T-helper 1 cell treated with Interleukin-12 subunit alpha and Interleukin-12 subunit beta and Interleukin-4 antibody, amounts not matched to agents 30 μg/mL and 1 μg/mL, for 36 hours (primary cell): Measurements from ENCODE around the gene NCKAP1.
"Not testable (repeated sequence)": the region's sequence is repeated elsewhere in the genome, so short reads cannot be mapped to it uniquely, and the experiment has no call there.

Experiments used
- H3K27ac Mint-ChIP-seq: one replicate; pipeline ENCODE4 v1.8.0; 2021; ENCODE audit warnings: mild to moderate bottlenecking, mixed read lengths
- H3K27me3 Mint-ChIP-seq: one replicate; pipeline ENCODE4 v1.8.0; 2021; ENCODE audit warnings: low read depth, mixed read lengths
- H3K36me3 Mint-ChIP-seq: one replicate; pipeline ENCODE4 v1.8.0; 2021; ENCODE audit warnings: low read depth, mixed read lengths
- H3K4me1 Mint-ChIP-seq: one replicate; pipeline ENCODE4 v1.8.0; 2021; ENCODE audit warnings: low read depth, mixed read lengths
- H3K4me3 Mint-ChIP-seq: one replicate; pipeline ENCODE4 v1.8.0; 2021; ENCODE audit warnings: mild to moderate bottlenecking, moderate library complexity, mixed read lengths
- H3K9me3 Mint-ChIP-seq: one replicate; pipeline ENCODE4 v1.8.0; 2021; ENCODE audit warnings: mixed read lengths

NCKAP1 gene

GRCh38 chr2:183049420-183049819 lies 11.2 kb upstream of the NCKAP1 start:
- H3K36me3 Mint-ChIP-seq = no peaks in the 10 kb centered on the region

GRCh38 chr2:183047486-183048125 lies 9.3 kb upstream of the NCKAP1 start:
- not testable (repeated sequence) for H3K4me3 Mint-ChIP-seq, H3K9me3 Mint-ChIP-seq, H3K36me3 Mint-ChIP-seq, H3K4me1 Mint-ChIP-seq, H3K27ac Mint-ChIP-seq
- peaks cover 35% of the 10 kb centered on the region for H3K27me3 Mint-ChIP-seq

More at GRCh38 chr2:183049420-183049819, 11.2 kb upstream of the NCKAP1 start:
- Mint-ChIP-seq H3K27me3 (peaks cover 25% of the 10 kb centered on the region), H3K4me3 (no peak overlapping the region), H3K27ac (no peak overlapping the region), H3K9me3 (no peaks in the 10 kb centered on the region), H3K4me1 (no peaks in the 10 kb centered on the region)

GRCh38 chr2:183043580-183043979 lies 5.3 kb upstream of the NCKAP1 start:
- not testable (repeated sequence) for H3K27ac Mint-ChIP-seq

GRCh38 chr2:183040604-183041003 lies 2.3 kb upstream of the NCKAP1 start:
- Mint-ChIP-seq H3K4me1 (peaks cover 22% of the 10 kb centered on the region), H3K27ac (no peak overlapping the region), H3K4me3 (no peak overlapping the region), H3K9me3 (no peaks in the 10 kb centered on the region), H3K27me3 (peaks cover 83% of the 10 kb centered on the region), H3K36me3 (no peaks in the 10 kb centered on the region)

More at GRCh38 chr2:183043580-183043979, 5.3 kb upstream of the NCKAP1 start:
- H3K4me3 Mint-ChIP-seq, H3K4me1 Mint-ChIP-seq, H3K36me3 Mint-ChIP-seq, H3K9me3 Mint-ChIP-seq: not testable (repeated sequence)
- H3K27me3 Mint-ChIP-seq = peaks cover 68% of the 10 kb centered on the region

- no peaks in the 10 kb centered on the region for H3K36me3 Mint-ChIP-seq
- H3K9me3 Mint-ChIP-seq = no peaks in the 10 kb centered on the region
- H3K4me3 Mint-ChIP-seq = peak overlapping the region; percentile 59
- H3K27me3 Mint-ChIP-seq = peaks cover 86% of the 10 kb centered on the region
- peaks cover 26% of the 10 kb centered on the region for H3K4me1 Mint-ChIP-seq
- H3K27ac Mint-ChIP-seq = no peak overlapping the region
These were observed 510 bp downstream of the NCKAP1 start for GRCh38 chr2:183037553-183038340.

- H3K27ac Mint-ChIP-seq = no peak overlapping the region
- peak overlapping the region; percentile 59 for H3K4me3 Mint-ChIP-seq
- H3K36me3 Mint-ChIP-seq = no peaks in the 10 kb centered on the region
- H3K9me3 Mint-ChIP-seq = no peaks in the 10 kb centered on the region
- peaks cover 26% of the 10 kb centered on the region for H3K4me1 Mint-ChIP-seq
- peaks cover 85% of the 10 kb centered on the region for H3K27me3 Mint-ChIP-seq
These were observed 1.1 kb downstream of the NCKAP1 start for GRCh38 chr2:183037074-183037552.

GRCh38 chr2:183035954-183036669 lies 2.1 kb downstream of the NCKAP1 start:
- Mint-ChIP-seq H3K4me1 (peaks cover 26% of the 10 kb centered on the region), H3K36me3 (no peaks in the 10 kb centered on the region), H3K27ac (no peak overlapping the region), H3K9me3 (no peaks in the 10 kb centered on the region), H3K4me3 (no peak overlapping the region), H3K27me3 (peaks cover 85% of the 10 kb centered on the region)

GRCh38 chr2:183035298-183035953 lies 2.8 kb downstream of the NCKAP1 start:
- Mint-ChIP-seq H3K27me3 (peaks cover 86% of the 10 kb centered on the region), H3K9me3 (no peaks in the 10 kb centered on the region), H3K4me3 (no peak overlapping the region), H3K27ac (no peak overlapping the region), H3K36me3 (no peaks in the 10 kb centered on the region), H3K4me1 (peaks cover 26% of the 10 kb centered on the region)

- H3K4me1 Mint-ChIP-seq = peaks cover 26% of the 10 kb centered on the region
- H3K9me3 Mint-ChIP-seq = no peaks in the 10 kb centered on the region
- peaks cover 86% of the 10 kb centered on the region for H3K27me3 Mint-ChIP-seq
- no peak overlapping the region for H3K27ac Mint-ChIP-seq
- H3K4me3 Mint-ChIP-seq = no peak overlapping the region
- H3K36me3 Mint-ChIP-seq = no peaks in the 10 kb centered on the region
These were observed 3.5 kb downstream of the NCKAP1 start for GRCh38 chr2:183034806-183035205.

- Mint-ChIP-seq H3K27me3 (peaks cover 86% of the 10 kb centered on the region), H3K27ac (no peak overlapping the region), H3K36me3 (no peaks in the 10 kb centered on the region), H3K4me1 (peaks cover 21% of the 10 kb centered on the region), H3K4me3 (no peak overlapping the region), H3K9me3 (no peaks in the 10 kb centered on the region)
These were observed 4.3 kb downstream of the NCKAP1 start for GRCh38 chr2:183033951-183034350.

GRCh38 chr2:183031911-183032794 lies 6.1 kb downstream of the NCKAP1 start:
- H3K4me1 Mint-ChIP-seq = peaks cover 15% of the 10 kb centered on the region
- no peaks in the 10 kb centered on the region for H3K36me3 Mint-ChIP-seq
- H3K4me3 Mint-ChIP-seq = no peak overlapping the region
- no peak overlapping the region for H3K27ac Mint-ChIP-seq
- H3K27me3 Mint-ChIP-seq = peaks cover 82% of the 10 kb centered on the region
- H3K9me3 Mint-ChIP-seq = no peaks in the 10 kb centered on the region

- no peaks in the 10 kb centered on the region for H3K36me3 Mint-ChIP-seq
- no peak overlapping the region for H3K27ac Mint-ChIP-seq
- no peak overlapping the region for H3K4me3 Mint-ChIP-seq
- no peaks in the 10 kb centered on the region for H3K4me1 Mint-ChIP-seq
- no peaks in the 10 kb centered on the region for H3K9me3 Mint-ChIP-seq
- H3K27me3 Mint-ChIP-seq = peaks cover 64% of the 10 kb centered on the region
These were observed 9.0 kb downstream of the NCKAP1 start for GRCh38 chr2:183029219-183029618.

- no peaks in the 10 kb centered on the region for H3K9me3 Mint-ChIP-seq
- no peaks in the 10 kb centered on the region for H3K4me1 Mint-ChIP-seq
- H3K27me3 Mint-ChIP-seq = peaks cover 53% of the 10 kb centered on the region
- no peak overlapping the region for H3K27ac Mint-ChIP-seq
- H3K36me3 Mint-ChIP-seq = no peaks in the 10 kb centered on the region
- H3K4me3 Mint-ChIP-seq = no peak overlapping the region
These were observed 10.1 kb downstream of the NCKAP1 start for GRCh38 chr2:183028108-183028507.
